ENCODE results near the gene NSFL1C. TPM values are rescaled to one million over a fixed set of nuclear protein-coding genes. Genes with fewer than 3 reads are reported as not detected.
A peak's percentile ranks its signal among the peaks of the same experiment; 100 is the strongest.

The NSFL1C gene
- total and polyA plus RNA-seq, 3 donors from 2014 or later: 61.8 to 107 (median 63.9) TPM

DNA sequence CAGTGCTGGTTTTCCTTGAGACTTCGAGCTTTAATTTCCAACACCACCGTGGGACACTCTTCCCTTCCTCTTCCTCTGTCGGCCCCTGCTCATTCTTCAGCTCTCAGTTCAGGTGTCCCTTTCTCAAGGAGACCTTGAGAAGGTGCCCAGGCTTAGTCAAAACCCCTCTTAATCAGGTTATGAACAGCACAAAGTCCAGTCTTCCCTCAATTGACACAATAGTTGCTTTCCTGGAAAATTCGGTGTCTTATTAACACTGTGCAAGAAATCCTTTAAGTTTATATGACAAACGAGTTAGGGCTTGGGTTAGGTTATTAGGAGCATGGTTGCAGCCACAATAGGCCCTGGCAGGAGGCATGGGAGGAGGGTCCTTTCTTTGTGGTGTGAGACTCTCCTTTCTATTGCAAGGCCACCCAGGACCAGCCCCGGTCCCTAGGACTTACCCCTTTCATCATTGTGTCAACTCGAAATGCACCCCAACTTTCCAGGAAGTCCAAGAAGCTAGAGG is 1.5 kb upstream of the NSFL1C start:
- H3K4me3 ChIP-seq: no peak overlapping the region
- no peak for DNase-seq
- H3K27ac ChIP-seq: no peak overlapping the region
- H3K27me3 ChIP-seq: no peaks in the 10 kb centered on the region
- 49 to 69% methylated on average over 7 of the region's 7 CpGs for WGBS, 2 donors
- TF ChIP-seq, protein P1, sequence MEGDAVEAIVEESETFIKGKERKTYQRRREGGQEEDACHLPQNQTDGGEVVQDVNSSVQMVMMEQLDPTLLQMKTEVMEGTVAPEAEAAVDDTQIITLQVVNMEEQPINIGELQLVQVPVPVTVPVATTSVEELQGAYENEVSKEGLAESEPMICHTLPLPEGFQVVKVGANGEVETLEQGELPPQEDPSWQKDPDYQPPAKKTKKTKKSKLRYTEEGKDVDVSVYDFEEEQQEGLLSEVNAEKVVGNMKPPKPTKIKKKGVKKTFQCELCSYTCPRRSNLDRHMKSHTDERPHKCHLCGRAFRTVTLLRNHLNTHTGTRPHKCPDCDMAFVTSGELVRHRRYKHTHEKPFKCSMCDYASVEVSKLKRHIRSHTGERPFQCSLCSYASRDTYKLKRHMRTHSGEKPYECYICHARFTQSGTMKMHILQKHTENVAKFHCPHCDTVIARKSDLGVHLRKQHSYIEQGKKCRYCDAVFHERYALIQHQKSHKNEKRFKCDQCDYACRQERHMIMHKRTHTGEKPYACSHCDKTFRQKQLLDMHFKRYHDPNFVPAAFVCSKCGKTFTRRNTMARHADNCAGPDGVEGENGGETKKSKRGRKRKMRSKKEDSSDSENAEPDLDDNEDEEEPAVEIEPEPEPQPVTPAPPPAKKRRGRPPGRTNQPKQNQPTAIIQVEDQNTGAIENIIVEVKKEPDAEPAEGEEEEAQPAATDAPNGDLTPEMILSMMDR (IDR thresholded peaks at IDR 0.05): no peak
- TF ChIP-seq POLR2A (IDR thresholded peaks at IDR 0.05): no peak
- intact Hi-C loops (cut with DNase I; ENCODE audit: low total_unique reads): no loop called here
- H3K36me3 ChIP-seq (ENCODE audit: low read depth, missing control alignments): no peaks in the 10 kb centered on the region
- H3K4me1 ChIP-seq: peaks cover 17% of the 10 kb centered on the region
- H3K9me3 ChIP-seq: no peaks in the 10 kb centered on the region

DNA sequence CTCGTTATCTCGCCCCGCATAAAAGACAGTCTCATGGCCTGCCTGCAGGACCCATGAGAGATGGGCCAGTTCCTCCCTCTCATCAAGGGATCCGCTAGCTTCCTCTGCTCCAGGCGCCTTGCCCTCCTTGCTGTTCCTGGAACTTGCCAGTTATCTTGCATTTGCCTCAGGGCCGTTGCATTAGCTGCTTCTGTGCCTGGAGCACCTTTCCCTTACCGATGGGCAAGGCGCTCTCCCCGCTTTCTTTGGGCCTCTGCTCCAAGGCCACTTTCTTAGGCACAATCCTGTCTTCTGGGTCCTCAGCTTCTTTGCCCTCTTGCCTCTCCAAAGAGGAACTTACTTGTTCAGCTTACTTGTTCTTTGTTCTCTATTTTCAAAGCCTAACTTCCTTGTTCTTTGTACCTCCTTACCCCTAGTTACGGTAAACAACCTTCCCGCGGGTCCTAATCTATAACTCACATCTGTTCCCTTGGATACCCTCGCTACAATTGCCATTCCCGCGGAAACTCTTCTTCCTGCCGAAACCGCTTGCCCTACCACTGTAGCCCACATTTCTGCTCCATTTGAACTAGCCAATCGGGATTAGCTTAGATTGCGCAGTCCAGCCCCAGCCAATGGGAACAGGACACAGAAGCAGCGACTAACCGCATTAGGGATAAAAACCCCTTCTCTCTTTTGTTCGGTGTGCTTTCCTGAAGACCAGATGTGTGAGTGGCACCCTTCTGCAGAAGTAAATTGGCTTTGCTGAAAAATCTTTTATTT is 887 bp upstream of the NSFL1C start:
- 36 to 50% methylated on average over 22 of the region's 22 CpGs for WGBS, 2 donors
- no peak for TF ChIP-seq POLR2A (IDR thresholded peaks at IDR 0.05)
- TF ChIP-seq, protein P1 (IDR thresholded peaks at IDR 0.05): no peak
- Histone ChIP-seq H3K36me3 (ENCODE audit: low read depth, missing control alignments) (no peaks in the 10 kb centered on the region), H3K27ac (peak overlapping the region in 1 of 2 donors; percentile 86), H3K4me3 (peak overlapping the region; percentile 88 to 97), H3K4me1 (peaks cover 17% of the 10 kb centered on the region), H3K9me3 (no peaks in the 10 kb centered on the region), H3K27me3 (no peaks in the 10 kb centered on the region)
- intact Hi-C loops (cut with DNase I; ENCODE audit: low total_unique reads): no loop called here
- DNase-seq: peak; percentile 45

DNA sequence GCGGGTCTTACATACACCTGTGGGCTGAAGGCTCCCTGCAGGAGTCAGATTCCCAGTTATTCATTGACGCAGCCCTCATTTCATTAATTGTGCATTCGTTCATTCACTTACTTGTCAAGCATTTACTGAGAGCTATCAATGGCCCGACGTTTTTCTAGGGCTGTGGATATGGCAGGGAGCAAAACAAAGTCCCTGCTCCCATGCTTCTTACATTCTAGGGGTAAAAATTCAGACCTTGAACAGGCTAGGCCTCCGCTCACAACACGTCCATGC is 369 bp upstream of the NSFL1C start:
- Histone ChIP-seq H3K4me1 (peaks cover 17% of the 10 kb centered on the region), H3K36me3 (ENCODE audit: low read depth, missing control alignments) (no peaks in the 10 kb centered on the region), H3K4me3 (peak overlapping the region; percentile 88 to 97), H3K9me3 (no peaks in the 10 kb centered on the region), H3K27me3 (no peaks in the 10 kb centered on the region), H3K27ac (peak overlapping the region in 1 of 2 donors; percentile 86)
- WGBS, 2 donors: 1 to 8% methylated on average over 5 to 7 of the region's 7 CpGs
- TF ChIP-seq, protein P1 (IDR thresholded peaks at IDR 0.05): no peak
- TF ChIP-seq POLR2A (IDR thresholded peaks at IDR 0.05): no peak
- no peak for DNase-seq
- intact Hi-C loops (cut with DNase I; ENCODE audit: low total_unique reads): no loop called here

DNA sequence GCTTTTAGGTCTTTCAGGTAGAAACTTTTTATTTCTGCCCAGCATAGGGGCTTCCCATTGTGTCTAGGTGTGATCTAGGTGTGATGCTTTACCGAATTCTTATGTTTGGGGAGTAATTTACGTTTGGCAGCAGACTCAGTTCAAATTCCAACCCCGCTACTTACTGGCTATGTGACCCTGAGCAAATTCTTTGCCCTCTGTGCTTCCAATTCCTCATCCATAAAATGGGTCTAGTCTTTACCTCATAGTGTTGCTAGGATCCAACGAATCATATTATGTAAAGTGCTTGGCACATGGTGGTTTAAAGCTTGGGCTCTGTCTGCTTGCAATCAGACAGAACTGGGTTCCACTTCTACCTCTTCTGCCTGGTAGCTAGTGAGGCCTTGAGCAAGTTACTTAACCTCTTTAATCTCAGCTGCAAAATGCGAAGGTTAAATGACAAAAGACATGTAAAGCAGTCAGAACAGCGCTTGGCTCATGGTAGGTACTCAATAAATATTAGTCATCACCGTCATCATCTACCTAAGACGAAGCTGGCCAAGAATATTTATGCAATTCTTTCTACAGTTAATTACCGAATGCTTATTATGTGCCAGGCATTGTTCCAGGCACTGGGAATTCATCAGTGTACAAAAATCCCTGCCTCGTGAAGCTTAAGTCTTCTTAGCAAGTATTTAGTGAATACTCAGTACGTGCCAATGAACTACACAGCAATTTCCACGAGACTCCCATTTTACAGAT is 1.0 kb downstream of the NSFL1C start:
- DNase-seq: no peak
- Histone ChIP-seq H3K9me3 (no peaks in the 10 kb centered on the region), H3K4me3 (peak overlapping the region; percentile 88 to 97), H3K27ac (peak overlapping the region; percentile 86), H3K36me3 (ENCODE audit: low read depth, missing control alignments) (no peaks in the 10 kb centered on the region), H3K4me1 (peaks cover 17% of the 10 kb centered on the region), H3K27me3 (no peaks in the 10 kb centered on the region)
- intact Hi-C loops (cut with DNase I; ENCODE audit: low total_unique reads): no loop called here
- WGBS, 2 donors: 31% methylated on average over 12 of the region's 12 CpGs
- TF ChIP-seq, protein P1 (IDR thresholded peaks at IDR 0.05): no peak
- TF ChIP-seq POLR2A (IDR thresholded peaks at IDR 0.05): no peak
